HG03139 (cell line): Measurements from ENCODE around the gene ASIC3.

Experiments used
- ATAC-seq: cut with Tn5 transposase; IDR thresholded peaks from one replicate; pipeline ENCODE4 v1.9.1; 2021; ENCODE audit not compliant: unreplicated experiment

The ASIC3 gene

GRCh38 chr7:151083071-151083823 lies 34.9 kb downstream of the ASIC3 start, which contains the start of gene TMUB1:
Gene TMUB1 (minus strand): TSS chr7:151083493. CDS start chr7:151082563, 930 bp downstream.
- ATAC-seq = peak; percentile 39

- ATAC-seq = no peak
These were observed 35.5 kb downstream of the ASIC3 start for GRCh38 chr7:151083824-151084160.

DNA sequence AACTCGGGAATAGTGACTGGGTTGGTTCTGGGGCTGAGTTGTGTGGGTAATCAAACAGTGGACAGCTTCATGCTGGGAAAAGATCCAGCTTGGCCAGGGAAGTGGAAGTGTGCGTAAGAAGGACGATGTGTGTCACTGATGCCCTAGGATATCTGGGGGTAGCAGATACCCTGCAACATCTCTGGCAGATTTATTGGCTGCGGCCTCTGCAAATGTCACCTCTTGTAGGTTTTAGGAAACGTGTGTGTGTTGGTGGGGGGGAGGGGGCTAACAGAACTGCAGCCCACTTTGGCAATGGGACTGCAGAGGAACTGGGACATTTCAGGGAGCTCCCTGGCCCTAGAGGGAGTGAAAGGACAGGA lies 37.0 kb downstream of the ASIC3 start:
- ATAC-seq = no peak

GRCh38 chr7:151085691-151086620 lies 37.6 kb downstream of the ASIC3 start, which contains the start of gene AGAP3:
Gene AGAP3 (plus strand): TSS chr7:151086475. CDS start chr7:151086742, 267 bp downstream.
- ATAC-seq = peak; percentile 46

DNA sequence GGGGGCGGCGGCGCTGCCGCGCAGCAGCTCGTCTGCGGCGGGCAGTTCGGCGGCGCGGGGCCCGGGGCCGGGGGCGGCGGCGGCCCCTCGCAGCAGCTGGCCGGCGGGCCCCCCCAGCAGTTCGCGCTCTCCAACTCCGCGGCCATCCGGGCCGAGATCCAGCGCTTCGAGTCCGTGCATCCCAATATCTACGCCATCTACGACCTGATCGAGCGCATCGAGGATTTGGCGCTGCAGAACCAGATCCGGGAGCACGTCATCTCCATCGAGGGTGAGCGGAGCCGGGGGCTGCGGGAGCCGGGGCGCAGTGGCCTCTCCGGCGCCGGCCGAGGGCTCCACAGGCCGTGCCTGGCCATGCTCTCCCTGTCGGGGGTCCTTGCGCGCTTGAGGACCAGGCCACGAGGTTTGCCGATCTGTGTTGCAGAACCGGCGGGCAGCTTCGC lies 38.5 kb downstream of the ASIC3 start:
- ATAC-seq = no peak

DNA sequence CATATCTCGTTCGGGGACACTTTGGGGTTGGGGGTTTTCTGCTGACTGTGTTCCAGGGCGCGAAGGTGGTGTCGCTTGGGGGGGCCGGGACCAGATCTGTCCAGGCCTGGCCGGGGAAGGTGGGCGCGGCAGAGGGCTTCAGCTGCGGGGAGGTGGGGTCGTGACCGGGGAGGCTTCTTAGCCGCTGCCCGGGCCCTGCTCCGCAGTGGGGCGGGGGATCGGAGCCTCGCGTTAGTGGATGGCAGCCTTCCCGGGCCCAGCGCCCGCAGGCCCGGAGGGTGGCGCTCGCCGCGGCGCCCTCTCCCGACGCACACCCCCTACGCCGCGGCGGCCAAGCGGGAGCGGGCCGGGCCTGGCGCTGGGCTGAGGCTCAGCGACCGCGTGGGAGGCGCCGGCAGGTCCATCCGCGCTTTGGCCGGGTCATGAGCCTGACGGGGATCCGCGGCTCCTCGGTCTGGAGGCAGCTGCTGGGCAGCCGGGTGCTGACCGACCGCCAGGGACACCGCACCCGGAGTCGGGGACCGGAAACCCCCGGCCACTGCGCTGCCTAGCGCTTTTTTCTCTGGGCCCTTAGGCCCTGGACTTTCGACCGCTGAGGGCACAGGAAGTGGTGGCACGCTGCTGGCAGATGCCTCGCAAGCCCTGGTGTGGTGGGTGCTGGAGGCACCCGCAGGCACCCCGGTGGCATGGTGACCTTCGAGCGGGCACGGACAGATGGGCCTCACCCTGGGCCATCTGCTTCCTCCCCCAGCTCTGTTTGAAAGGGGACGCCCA lies 39.1 kb downstream of the ASIC3 start:
- ATAC-seq = no peak

DNA sequence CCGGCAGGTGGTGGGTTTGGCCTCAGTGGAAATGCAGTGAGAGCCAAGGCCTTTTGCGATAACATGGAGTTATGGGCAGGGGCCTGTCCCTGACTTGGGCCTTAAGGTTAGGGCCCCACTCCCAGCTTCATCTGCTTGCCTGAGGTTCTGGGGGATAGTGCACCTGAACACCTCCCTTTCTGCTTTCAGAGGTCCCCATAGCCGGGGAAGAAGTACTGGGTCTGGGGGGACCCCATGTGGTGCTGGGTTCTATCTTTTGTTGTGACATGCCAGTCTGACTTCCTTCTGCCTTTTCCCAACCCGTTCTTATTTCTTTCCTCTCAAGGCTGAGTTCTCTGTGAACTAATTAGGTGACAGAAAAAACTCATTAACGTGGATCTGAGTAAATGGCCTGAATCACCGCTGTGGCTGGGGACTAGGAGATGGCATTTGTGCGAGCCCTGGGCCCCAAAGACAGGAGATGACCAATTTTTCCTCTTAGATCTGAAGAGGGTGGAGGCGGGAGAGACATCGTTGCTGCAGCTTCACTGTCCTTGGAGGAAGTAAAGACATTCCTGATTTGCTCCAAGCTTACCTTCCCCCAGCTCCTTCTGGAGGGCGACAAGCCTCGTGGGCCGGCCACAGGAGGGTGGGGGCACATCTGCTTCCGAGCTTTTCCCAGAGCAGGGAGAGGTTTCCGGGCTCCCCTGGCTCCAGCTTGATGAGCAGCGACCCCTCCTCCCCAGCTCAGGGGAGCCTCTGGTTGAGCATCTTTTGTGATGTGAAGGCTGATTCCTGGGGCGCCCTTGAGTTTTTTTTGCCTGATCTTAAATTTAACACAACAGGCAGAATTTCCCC lies 39.9 kb downstream of the ASIC3 start:
- ATAC-seq = no peak

DNA sequence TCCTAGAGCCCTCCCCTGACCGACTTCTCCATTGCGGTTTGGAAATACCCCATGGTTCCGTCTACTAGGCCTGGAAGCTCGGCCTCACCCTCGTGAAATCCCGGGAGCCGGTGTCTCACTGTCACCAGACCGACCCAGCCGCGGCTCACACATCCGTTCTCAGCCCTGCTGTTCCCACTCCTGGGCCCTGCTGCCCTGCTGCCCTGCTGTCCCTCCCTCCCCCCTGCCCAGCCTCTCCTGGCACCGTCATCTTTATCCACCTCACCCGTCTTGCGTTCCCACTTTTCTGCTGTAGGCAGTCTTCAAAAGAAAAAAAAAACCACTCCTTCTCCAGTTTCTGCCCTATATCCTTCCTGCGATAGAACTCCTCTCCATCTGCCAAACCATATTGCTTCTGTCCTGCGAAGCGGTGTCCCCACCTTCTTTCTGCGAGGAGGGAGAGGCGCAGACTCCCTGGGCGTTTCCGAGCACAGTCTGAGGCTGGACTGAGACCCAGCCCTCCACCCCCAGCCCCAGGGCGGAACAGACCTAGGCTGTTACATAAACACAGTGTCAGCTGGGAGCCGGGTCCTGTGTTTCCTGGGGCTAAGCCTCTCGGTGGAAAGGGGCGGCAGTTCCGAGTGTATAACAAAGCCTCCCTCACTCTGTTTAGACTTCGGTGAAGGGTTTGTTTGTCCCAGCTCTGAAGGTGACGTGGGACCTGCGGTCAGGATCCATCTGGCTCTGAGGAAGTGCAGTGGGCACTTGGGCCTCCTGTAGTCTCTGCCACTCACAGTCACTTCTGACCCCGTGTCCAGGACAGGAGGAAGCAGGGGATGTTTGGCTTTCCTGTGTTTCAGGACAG lies 40.7 kb downstream of the ASIC3 start:
- ATAC-seq = no peak

GRCh38 chr7:151089893-151090730 lies 41.8 kb downstream of the ASIC3 start:
- no peak for ATAC-seq

GRCh38 chr7:151091003-151091402 lies 42.7 kb downstream of the ASIC3 start:
- ATAC-seq = no peak

DNA sequence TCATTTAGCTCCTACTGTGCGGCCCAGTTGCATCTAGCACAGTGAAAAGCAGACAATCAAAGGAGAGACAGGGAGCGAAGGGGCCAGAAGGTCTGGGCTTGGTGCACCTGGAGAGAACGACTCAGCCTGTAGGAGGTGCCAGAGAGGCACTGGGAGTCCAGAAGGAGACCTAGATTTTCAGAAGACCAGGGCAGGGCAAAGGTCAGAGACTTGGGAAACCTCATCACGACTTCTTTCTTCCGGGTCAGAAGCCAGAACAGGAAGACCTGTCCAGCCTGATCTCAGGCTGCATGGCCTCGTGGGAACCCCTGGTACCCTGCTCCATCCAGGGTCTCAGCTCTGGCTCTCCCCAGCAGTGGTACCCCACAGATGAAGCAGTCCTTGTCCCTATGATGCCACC lies 43.1 kb downstream of the ASIC3 start:
- no peak for ATAC-seq

DNA sequence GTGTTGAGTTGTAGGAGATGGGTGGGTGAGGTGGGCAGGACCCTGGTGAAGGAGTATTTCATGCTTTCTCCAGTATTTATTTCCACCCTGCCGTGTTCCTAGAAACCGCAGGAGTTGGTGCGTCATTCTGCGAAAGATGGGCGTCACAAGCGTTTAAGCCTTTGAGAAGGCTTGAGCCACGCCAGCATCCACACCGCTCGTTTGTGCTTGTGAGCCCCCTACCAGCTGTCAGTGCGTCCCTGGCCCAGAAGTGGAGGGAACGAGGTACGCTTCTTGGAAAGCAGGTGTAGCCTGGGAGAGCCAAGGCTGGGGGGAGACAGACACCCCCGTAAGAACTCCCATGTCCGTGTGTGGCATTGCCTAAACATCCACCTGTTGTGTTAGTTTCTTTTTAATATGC lies 43.7 kb downstream of the ASIC3 start:
- no peak for ATAC-seq

GRCh38 chr7:151093748-151094147 lies 45.4 kb downstream of the ASIC3 start:
- ATAC-seq = no peak

DNA sequence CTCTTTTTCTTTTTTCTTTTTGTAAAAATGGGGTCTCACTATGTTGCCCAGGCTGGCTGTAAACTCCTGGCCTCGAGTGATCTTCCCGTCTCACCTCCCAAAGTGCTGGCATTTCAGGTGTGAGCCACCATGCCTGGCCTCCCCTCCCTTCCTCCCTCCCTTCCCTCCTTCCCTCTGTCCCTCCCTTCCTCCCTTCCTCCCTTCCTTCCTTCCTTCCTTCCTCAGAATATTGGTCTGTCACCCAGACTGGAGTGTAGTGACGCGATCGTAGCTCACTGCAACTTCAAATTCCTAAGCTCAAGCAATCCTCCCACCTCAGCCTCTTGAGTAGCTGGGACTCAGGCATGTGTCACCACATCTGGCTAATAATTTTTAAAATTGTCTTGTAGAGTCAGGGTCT lies 46.3 kb downstream of the ASIC3 start:
- ATAC-seq = no peak

GRCh38 chr7:151095123-151095797 lies 46.9 kb downstream of the ASIC3 start:
- ATAC-seq = no peak

GRCh38 chr7:151095828-151096475 lies 47.6 kb downstream of the ASIC3 start:
- ATAC-seq = no peak

DNA sequence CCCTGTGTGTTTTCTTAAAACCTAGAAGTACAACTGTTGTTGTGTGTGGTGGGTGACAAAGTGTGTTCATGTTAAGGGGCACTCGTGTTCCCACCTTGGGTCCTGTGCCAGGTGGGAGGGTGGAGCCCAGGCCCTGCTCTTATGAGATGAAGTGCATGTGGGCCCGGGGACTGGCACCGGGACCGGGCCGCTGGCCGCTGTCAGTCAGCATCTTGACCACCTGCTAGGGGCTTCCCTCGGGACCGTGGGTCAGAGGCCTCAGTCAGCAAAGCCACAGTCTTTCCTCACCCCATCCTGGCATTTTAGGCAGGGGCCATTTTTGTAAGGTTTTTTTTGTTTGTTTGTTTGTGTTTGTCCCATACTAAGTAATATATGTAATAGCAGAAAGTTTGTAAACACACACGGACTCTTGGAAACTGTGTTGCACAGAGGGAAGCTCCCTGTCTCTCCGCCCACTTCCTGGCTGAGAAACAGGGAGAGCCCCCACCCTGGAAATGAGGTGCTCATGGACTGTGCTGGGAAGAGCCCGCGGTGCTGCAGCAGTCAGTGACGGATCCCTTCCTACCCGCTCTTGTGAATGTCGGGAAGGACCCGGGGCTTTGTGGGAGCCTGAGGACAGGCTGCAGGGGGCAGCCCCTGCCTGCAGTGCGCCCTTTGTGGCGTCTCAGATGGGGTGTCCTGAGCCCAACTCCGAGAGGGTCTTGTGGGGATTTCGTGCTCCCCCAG lies 51.3 kb downstream of the ASIC3 start:
- ATAC-seq = no peak
